ENCODE measurements around the gene FTCD.

FTCD gene

GRCh38 chr21:46091118-46091517, 64.3 kb downstream of the FTCD start:
- H3K4me3 ChIP-seq (ENCODE audit: low read depth, low read length) = no peak overlapping the region
- TF ChIP-seq CTCF (IDR thresholded peaks at IDR 0.05; ENCODE audit: low read depth, low read length) = no peak

- no peak overlapping the region for H3K4me3 ChIP-seq (ENCODE audit: low read depth, low read length)
- TF ChIP-seq CTCF (IDR thresholded peaks at IDR 0.05; ENCODE audit: low read depth, low read length) = no peak
Measured at GRCh38 chr21:46089285-46089684, 66.1 kb downstream of the FTCD start.

GRCh38 chr21:46088189-46088588, 67.2 kb downstream of the FTCD start:
- no peak for TF ChIP-seq CTCF (IDR thresholded peaks at IDR 0.05; ENCODE audit: low read depth, low read length)
- no peak overlapping the region for H3K4me3 ChIP-seq (ENCODE audit: low read depth, low read length)

- no peak overlapping the region for H3K4me3 ChIP-seq (ENCODE audit: low read depth, low read length)
- TF ChIP-seq CTCF (IDR thresholded peaks at IDR 0.05; ENCODE audit: low read depth, low read length) = no peak
Measured at GRCh38 chr21:46087641-46088040, 67.7 kb downstream of the FTCD start.

Data from WI38 (cell line).